Activated naive CD8-positive, alpha-beta T cell (primary cell): ENCODE data around the gene SEPTIN5.

Experiments
- H3K27ac Mint-ChIP-seq: one replicate; pipeline ENCODE4 v1.8.0; 2021; ENCODE audit warnings: mixed read lengths
- H3K27me3 Mint-ChIP-seq: one replicate; pipeline ENCODE4 v1.8.0; 2021; ENCODE audit warnings: mixed read lengths
- H3K36me3 Mint-ChIP-seq: one replicate; pipeline ENCODE4 v1.8.0; 2021; ENCODE audit warnings: mixed read lengths
- H3K4me1 Mint-ChIP-seq: one replicate; pipeline ENCODE4 v1.8.0; 2021; ENCODE audit warnings: low read depth, mixed read lengths
- H3K4me3 Mint-ChIP-seq: one replicate; pipeline ENCODE4 v1.8.0; 2021; ENCODE audit warnings: mild to moderate bottlenecking, mixed read lengths
- H3K9me3 Mint-ChIP-seq: one replicate; pipeline ENCODE4 v1.8.0; 2021; ENCODE audit warnings: low read depth, mixed read lengths

SEPTIN5 gene

GRCh38 chr22:19729507-19729906 lies 15.2 kb downstream of the SEPTIN5 start:
- Mint-ChIP-seq H3K36me3 (no peaks in the 10 kb centered on the region), H3K9me3 (no peaks in the 10 kb centered on the region), H3K27ac (no peak overlapping the region), H3K27me3 (peaks cover 7% of the 10 kb centered on the region), H3K4me3 (no peak overlapping the region), H3K4me1 (peaks cover 4% of the 10 kb centered on the region)

- Mint-ChIP-seq H3K27ac (no peak overlapping the region), H3K4me1 (peaks cover 2% of the 10 kb centered on the region), H3K4me3 (no peak overlapping the region), H3K27me3 (no peaks in the 10 kb centered on the region), H3K36me3 (no peaks in the 10 kb centered on the region), H3K9me3 (no peaks in the 10 kb centered on the region)
Observed at GRCh38 chr22:19730198-19730597, 15.9 kb downstream of the SEPTIN5 start.

- Mint-ChIP-seq H3K36me3 (no peaks in the 10 kb centered on the region), H3K27me3 (no peaks in the 10 kb centered on the region), H3K4me3 (peak overlapping the region; percentile 83), H3K4me1 (peaks cover 2% of the 10 kb centered on the region), H3K9me3 (no peaks in the 10 kb centered on the region), H3K27ac (no peak overlapping the region)
Observed at GRCh38 chr22:19730655-19731360, 16.5 kb downstream of the SEPTIN5 start.

DNA sequence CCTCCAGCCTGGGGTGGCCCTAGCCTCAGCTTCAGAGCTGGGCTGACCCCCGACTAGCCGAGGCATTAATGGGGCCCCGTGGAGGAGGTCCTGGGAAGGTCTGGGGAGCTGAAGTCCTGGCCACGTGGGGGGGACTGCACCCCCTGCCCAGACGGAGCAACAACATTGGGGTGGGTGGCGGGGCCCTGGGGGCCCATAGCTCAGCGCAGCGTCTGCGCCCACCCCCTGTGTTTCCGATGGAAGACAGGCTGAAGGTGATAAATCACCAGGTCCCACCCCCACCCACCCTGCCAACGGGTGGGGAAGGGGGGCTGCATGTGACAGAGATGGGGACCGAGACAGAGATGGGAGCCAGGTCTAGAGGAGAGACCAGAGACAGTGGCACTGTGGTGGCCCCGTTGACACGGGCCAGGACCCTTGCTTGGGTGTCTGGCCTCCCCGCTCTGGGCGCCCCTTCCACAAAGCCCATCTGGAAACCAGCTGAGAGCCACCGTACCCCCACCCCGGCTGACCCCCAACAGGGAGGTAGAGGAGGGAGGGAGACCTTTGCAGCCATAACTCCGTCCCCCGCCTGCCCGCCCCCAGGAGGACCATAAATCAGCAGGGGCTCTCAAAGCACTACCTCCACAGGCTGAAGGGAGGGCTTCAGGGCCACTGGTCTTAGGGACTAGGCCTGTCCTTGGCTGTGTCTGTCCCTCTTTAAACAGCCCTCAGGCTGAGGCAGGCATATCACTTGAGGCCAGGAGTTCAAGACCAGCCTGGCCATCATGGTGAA lies 17.2 kb downstream of the SEPTIN5 start:
- H3K27ac Mint-ChIP-seq, result no peak overlapping the region
- H3K9me3 Mint-ChIP-seq, result no peaks in the 10 kb centered on the region
- H3K4me3 Mint-ChIP-seq, result no peak overlapping the region
- peaks cover 2% of the 10 kb centered on the region for H3K4me1 Mint-ChIP-seq
- no peaks in the 10 kb centered on the region for H3K36me3 Mint-ChIP-seq
- no peaks in the 10 kb centered on the region for H3K27me3 Mint-ChIP-seq

GRCh38 chr22:19732403-19733113 lies 18.3 kb downstream of the SEPTIN5 start:
- no peaks in the 10 kb centered on the region for H3K36me3 Mint-ChIP-seq

DNA sequence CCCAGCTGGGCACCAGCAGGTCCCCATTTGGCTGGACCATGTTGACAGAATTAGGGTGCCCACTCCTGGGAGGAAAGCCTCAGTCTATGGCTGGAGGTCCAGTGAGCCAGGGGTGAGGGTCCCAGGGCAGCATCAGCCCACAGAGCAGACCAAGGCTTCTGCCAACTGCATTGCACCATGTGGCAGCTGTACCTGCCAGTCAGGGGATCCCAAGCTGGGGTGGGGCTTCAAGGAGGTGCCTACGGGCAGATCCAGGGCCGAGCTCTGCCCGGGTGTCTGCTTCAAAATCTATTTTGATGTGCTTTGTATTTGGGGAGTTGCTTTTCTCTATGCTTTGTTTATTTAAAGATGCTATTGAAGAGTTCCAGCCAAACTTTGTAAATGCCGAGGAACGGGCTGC lies 19.5 kb downstream of the SEPTIN5 start:
- Mint-ChIP-seq H3K4me1 (peaks cover 2% of the 10 kb centered on the region), H3K27me3 (no peaks in the 10 kb centered on the region), H3K9me3 (no peaks in the 10 kb centered on the region), H3K4me3 (no peak overlapping the region), H3K27ac (no peak overlapping the region), H3K36me3 (no peaks in the 10 kb centered on the region)

More at GRCh38 chr22:19732403-19733113, 18.3 kb downstream of the SEPTIN5 start:
- Mint-ChIP-seq H3K27me3 (no peaks in the 10 kb centered on the region), H3K9me3 (no peaks in the 10 kb centered on the region), H3K27ac (no peak overlapping the region), H3K4me1 (peaks cover 2% of the 10 kb centered on the region), H3K4me3 (no peak overlapping the region)

GRCh38 chr22:19734163-19734562 lies 19.9 kb downstream of the SEPTIN5 start:
- no peak overlapping the region for H3K27ac Mint-ChIP-seq
- no peaks in the 10 kb centered on the region for H3K27me3 Mint-ChIP-seq
- H3K4me3 Mint-ChIP-seq, result no peak overlapping the region
- H3K4me1 Mint-ChIP-seq, result peaks cover 2% of the 10 kb centered on the region
- no peaks in the 10 kb centered on the region for H3K36me3 Mint-ChIP-seq
- no peaks in the 10 kb centered on the region for H3K9me3 Mint-ChIP-seq

- no peak overlapping the region for H3K4me3 Mint-ChIP-seq
- H3K9me3 Mint-ChIP-seq, result no peaks in the 10 kb centered on the region
- H3K36me3 Mint-ChIP-seq, result no peaks in the 10 kb centered on the region
- peaks cover 2% of the 10 kb centered on the region for H3K4me1 Mint-ChIP-seq
- H3K27me3 Mint-ChIP-seq, result no peaks in the 10 kb centered on the region
- no peak overlapping the region for H3K27ac Mint-ChIP-seq
Observed at GRCh38 chr22:19734837-19735382, 20.6 kb downstream of the SEPTIN5 start.

DNA sequence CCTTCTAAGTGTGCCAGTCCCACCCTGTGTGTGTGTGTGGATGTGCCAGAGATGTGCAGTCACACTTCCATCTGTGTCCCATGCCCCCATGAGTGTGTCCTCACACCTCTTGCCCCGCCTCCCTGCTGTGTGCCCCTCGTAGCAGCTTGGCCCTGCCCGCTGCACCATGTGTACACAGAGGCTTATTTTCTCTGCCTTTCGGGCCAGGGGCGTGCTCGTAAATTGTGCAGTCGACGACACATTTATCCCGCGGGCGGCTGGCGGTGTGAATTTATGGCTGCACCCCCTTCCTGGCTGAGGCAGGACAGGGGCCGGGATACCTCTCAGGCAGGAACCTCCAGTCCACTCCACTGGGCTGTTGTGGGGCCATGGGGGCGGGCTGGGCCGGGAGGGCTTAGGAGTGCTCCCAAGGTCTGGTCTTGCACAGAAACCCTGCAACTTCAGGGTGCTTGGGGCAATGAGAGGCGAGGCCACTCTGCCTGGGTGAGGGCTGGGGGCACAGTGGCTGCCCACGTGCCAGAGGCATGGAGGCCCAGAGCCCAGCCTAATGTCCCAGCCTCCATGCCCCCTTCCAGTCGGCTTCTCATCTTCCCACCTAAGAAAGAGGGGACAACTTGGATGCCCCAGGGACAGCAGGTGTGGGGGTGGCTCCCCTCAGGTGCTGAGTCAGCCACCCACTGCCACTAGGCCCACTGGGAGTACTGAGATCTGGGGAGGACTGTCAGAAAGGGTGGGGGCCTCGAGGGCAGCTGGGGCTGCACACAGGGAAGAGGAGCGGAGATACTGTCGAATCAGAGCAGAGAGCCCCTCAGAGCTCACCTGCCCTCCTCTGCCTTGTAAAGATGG lies 21.6 kb downstream of the SEPTIN5 start:
- H3K36me3 Mint-ChIP-seq, result no peaks in the 10 kb centered on the region
- no peak overlapping the region for H3K4me3 Mint-ChIP-seq
- no peaks in the 10 kb centered on the region for H3K9me3 Mint-ChIP-seq
- H3K4me1 Mint-ChIP-seq, result no peaks in the 10 kb centered on the region
- no peak overlapping the region for H3K27ac Mint-ChIP-seq
- no peaks in the 10 kb centered on the region for H3K27me3 Mint-ChIP-seq

GRCh38 chr22:19737846-19738663 lies 23.8 kb downstream of the SEPTIN5 start:
- Mint-ChIP-seq H3K4me1 (no peaks in the 10 kb centered on the region), H3K9me3 (no peaks in the 10 kb centered on the region), H3K27me3 (no peaks in the 10 kb centered on the region), H3K36me3 (no peaks in the 10 kb centered on the region), H3K4me3 (no peak overlapping the region), H3K27ac (no peak overlapping the region)

DNA sequence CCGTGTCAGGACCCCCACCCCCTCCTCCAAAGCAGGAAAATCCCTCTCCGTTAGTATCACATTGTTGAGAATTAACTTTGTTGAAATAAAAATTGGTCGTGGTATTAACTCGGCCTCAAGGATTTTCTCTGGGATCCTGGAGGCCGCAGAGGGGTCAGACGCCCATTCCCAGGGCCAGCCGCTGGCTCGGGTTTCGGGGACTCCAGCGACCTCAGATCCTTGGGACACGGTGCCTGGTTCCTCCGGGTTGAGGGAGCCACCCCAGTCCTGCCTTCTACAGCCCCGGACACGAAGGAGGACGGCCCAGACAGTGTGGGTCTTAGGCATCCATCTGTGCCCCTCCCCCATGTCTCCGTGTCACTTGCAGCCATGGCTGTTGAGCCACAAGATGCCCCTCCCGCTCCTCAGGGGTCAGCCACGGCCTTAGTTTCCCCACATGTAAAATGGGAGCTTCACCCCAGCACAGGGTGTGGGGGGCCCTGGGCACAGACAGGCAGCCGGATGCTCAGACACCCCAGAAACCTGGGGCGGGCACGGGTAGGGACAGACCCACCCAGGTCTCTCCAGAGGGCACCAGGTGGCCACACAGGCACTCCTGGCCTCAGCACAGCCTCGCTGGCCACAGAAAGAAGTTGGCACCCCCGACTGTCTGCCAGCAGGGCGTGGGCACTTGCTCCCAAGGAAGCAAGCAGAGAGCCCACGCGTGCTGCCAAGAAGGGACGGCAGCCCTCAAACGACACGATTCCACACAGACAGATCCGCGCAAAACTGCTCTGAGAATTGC lies 24.6 kb downstream of the SEPTIN5 start:
- Mint-ChIP-seq H3K36me3 (no peaks in the 10 kb centered on the region), H3K27me3 (no peaks in the 10 kb centered on the region)

DNA sequence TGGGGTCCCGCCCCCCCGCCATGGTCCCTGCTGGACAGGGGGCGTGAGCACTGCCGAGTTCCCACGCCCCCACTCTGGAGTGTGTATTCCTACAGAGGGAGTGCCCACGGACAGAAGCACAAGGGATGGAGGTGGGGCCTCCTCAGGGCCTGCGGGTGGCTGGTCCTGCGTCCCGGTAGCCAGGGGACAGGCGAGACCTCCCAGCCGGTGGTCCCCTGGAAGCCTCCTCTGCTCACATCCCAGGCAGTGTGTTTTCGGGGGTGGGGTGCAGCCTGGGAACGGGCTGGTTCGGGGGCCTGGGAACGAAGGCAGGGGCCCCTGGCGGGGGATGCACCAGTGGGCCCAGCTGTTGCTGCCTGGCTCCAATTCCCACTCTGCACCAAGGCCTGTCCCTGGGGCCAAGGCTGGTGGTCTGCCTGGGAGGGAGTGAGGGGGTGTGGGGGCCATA lies 25.2 kb downstream of the SEPTIN5 start:
- Mint-ChIP-seq H3K27ac (no peak overlapping the region), H3K36me3 (no peaks in the 10 kb centered on the region), H3K9me3 (no peaks in the 10 kb centered on the region), H3K4me3 (no peak overlapping the region), H3K4me1 (no peaks in the 10 kb centered on the region), H3K27me3 (no peaks in the 10 kb centered on the region)

More for the DNA sequence above, 24.6 kb downstream of the SEPTIN5 start:
- H3K27ac Mint-ChIP-seq, result no peak overlapping the region
- no peaks in the 10 kb centered on the region for H3K4me1 Mint-ChIP-seq
- H3K9me3 Mint-ChIP-seq, result no peaks in the 10 kb centered on the region
- no peak overlapping the region for H3K4me3 Mint-ChIP-seq

DNA sequence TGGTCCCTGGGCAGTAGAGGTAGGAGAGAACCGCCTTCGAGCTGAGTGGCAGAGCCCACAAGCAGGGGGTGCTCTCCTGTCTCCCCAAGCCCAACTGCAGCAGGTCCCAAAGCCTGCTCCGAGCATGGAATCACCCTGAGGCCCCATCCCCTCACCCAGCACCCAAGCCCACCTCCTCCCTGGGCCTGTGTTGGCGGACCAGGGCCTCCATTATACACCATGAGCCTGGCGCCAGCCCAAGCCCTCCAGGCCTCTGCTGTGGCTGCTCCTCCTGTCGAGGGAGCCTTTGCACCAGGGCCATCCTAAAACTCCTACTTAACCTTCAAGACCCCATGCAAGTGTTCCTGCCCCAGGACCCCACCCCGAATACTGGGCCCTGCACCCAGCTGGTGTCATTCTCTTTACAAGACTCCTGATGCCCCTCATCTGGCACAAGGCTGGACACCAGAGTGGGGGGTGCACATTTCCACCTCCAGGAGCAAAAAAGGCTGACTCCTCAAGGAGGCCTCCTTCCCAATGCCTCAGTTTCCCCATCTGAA lies 25.7 kb downstream of the SEPTIN5 start:
- H3K9me3 Mint-ChIP-seq, result no peaks in the 10 kb centered on the region
- no peak overlapping the region for H3K4me3 Mint-ChIP-seq
- no peaks in the 10 kb centered on the region for H3K27me3 Mint-ChIP-seq
- H3K27ac Mint-ChIP-seq, result no peak overlapping the region
- H3K4me1 Mint-ChIP-seq, result no peaks in the 10 kb centered on the region
- no peaks in the 10 kb centered on the region for H3K36me3 Mint-ChIP-seq
